Measurements from ENCODE around the gene DLG5.

Gene DLG5

DNA sequence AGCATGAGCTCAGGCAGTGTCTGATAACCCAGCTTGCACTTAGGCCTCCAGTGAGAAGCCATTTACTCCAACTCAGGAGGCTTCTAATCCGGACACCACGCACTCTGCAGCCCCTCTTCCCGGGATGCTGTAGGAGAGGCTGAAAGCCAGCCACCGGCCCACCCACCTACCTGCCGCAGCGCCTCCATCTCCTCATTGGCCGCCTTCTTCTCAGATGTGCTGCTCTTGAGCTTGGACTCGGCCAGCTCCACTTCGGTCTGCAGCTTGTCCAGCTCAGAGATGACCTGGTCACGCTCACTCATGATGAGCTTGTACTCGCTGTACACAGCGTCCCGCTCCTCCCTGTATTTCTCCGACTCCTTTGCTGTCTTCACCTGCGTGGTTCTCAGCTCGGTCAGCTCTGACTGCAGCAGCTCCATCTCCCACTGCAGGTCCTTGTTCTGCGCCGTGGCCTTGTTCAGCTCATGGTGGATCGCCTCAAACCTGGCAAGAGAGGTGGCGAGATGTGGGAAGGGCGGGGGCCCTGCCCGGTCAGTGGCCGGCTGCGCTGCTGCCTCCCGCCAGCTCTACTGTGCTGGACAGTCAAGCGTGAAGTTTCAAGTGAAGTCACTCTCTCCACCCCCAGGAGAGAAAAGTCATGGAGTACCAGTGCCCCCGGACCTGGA lies 84.7 kb downstream of the DLG5 start:
- no peak for DNase-seq

- no peak for DNase-seq
Measured at GRCh38 chr10:77840636-77841035, 85.9 kb downstream of the DLG5 start.

DNA sequence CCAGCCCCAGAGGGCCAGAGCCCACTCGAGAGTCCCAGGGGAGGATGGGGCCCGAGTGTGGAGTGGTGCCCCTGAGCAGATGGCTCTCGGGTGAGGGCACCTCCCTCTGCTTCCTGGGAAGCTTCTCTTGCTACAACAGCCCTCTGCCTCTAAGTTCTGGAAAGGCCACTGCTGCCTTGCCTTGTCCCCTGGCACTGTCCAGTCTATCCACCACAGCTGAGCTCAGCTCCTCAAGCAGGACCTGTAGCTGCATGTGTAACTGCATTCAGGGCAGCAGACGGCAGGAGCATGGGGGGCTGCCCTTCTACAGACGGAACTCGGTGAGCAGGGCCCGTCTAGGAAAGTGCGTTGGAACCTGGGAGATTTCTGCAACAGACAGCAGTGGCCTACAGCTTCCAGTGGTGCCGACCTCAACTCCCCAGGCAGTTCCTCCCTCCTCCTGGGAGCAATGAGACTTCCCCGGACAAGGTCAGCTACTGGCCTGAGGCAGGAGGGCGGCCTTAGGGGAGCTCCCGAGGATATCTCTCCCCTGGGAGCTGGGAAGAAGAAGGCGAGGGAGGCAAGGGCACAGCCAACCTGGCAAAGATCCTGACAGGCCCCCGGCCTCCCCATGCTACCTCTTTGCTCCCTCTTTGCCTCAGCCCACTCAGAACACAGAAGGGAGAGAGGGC lies 88.5 kb downstream of the DLG5 start:
- no peak for DNase-seq

GRCh38 chr10:77837248-77837924 lies 89.2 kb downstream of the DLG5 start:
- DNase-seq, result peak; percentile 69

DNA sequence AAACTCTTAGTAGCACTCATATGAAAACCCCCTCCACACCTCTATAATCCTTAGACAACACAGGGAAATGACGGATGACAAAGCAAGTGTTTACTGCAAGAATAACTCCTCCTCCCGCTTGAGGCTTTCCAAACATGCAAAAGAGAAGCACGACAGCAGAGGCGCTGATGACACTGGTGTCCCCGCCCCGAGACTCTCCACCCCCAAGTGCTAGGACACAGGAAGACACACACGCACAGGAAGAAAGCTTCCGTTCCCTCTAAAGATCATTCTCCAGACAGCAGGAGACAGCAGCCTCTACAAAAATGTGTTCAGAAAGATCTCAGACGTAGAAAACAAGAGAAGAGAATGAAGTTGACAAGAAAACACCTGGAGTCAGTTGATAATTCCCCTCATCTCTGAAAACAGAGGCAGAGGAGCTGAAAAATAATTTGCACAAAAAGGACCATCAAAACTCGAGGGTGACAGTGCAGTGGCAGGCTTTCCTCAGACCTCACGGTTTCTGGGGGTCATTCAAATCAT lies 90.2 kb downstream of the DLG5 start:
- no peak for DNase-seq

DNA sequence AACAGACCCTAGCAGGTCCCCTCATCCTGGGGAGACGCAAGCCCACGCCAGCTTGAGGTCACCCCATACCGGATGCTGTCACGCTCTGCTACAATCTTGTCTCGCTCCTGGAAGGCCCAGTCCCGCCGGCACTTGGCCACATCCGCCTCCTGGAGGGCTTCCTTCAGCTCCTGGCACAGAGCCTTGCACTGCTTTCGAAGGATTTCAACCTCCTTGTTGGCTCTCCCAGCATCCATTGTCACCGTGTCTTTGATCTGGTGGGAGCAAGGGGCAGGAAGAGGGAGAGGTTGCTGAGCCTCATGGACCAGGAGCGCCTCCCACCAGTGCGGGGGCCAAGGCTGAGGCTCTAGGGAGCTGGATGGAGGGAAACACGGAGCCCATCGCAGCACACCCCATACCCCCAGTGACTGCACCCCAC lies 90.9 kb downstream of the DLG5 start:
- DNase-seq, result no peak

GRCh38 chr10:77834943-77835668 lies 91.4 kb downstream of the DLG5 start:
- DNase-seq, result no peak

DNA sequence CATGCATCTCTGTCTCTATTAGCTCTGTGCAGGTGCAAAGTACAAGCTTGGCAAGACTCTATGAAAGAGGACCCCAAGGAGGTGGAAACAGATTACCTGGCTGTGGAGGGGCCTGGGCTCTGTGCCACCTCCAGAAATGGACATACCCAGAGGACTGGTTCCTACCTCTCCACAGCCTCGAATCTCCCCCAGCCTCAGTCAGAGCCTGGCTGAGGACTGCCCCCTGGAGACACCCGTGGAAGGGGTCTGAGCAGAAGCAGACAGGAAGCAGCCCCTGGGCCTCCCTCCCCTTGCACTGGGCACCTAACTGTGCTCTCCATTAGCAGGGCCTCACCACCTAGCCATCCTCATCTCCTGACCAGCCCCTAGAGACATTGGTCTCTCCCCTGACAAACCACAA lies 92.0 kb downstream of the DLG5 start:
- no peak for DNase-seq

GRCh38 chr10:77833792-77834191 lies 92.8 kb downstream of the DLG5 start:
- no peak for DNase-seq

- no peak for DNase-seq
Measured at GRCh38 chr10:77833225-77833624, 93.3 kb downstream of the DLG5 start.

DNA sequence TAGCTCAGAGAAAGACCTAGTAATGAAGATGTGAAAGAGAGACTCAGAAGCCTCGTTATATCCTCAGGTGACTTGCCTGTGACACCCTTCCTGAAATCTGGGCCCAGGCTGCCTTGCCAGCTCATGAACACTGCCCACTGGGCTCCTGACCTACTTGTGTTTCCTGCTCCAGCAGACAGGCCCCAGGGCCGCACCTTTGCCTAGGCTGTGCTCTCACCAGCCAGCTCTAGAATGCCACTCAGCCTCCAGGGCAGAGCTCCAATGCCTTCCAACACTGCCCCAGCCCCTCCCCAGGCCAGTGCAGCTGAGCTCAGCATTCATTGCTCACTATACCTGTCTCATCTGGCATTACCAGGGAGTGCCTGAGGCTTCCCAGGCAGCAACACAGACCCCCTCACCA lies 94.3 kb downstream of the DLG5 start:
- no peak for DNase-seq

- DNase-seq, result no peak
Measured at GRCh38 chr10:77829356-77829755, 97.2 kb downstream of the DLG5 start.

GRCh38 chr10:77828377-77828776 lies 98.2 kb downstream of the DLG5 start:
- no peak for DNase-seq

DNA sequence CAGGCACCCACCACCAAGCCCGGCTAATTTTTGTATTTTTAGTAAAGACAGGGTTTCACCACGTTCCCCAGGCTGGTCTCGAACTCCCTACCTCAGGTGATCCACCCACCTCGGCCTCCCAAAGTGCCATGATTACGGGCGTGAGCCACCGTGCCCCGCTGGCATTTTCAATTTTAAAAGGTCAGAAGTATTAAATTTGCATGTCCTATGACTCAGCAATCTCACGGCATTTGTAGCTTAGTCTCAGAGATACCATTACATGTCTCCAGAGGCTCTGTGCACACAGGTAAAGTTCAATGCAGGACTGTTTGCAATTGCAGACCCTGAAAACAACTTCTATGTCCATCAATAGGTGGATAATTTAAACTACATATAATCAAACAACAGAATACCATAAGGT lies 99.2 kb downstream of the DLG5 start:
- no peak for DNase-seq

DNA sequence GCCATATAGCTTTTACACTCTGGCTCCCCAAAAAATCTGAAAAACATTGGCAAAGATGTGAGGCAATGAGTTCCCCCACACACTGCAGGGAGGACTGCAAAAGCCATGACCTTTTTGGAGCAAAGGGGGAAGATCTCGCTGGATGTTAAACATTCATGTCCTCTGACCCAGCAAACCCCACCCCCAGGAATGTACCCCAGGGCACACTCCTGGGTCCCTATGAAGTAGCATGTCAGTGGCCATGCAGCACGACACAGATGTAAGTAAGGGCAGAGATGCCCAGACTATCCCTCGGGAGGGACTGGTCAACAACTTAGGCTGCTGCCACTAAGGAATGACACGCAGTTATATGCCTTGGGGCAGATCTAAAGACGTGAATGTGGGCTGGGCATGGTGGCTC lies 100.6 kb downstream of the DLG5 start:
- no peak for DNase-seq

GRCh38 chr10:77824908-77825307 lies 101.6 kb downstream of the DLG5 start:
- DNase-seq, result no peak

DNA sequence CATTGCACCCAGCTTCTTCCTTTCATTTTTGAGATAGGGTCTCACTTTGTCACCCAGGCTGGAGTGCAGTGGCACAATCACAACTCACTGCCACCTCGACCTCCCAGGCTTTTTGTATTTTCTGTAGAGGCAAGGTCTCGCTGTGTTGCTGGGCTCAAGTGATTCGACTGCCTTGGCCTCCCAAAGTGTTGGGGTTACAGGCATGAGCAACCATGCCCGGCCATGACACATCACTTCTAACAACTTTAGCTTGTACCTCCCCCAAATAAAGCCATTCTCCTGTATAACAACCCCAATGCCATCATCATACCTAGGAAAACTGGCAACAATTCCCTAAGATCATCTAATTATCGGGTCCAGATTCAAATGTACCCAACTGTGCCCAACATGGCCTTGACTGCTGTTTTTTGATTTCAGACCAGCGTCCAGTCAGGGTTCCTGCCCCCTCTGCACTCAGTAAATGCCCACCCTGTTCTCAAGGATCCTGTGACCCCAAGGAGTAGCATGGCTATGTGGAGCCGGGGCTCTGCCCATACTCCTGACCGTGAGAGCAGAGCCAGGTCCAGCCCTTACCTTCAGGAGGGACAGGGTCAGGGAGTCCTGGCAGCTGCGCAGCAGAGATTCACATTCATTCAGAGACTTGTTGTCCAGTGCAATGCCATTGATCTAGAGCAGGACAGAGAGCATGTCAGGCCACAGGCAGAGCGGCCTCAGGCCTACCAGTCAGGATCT lies 102.6 kb downstream of the DLG5 start:
- DNase-seq, result no peak

GRCh38 chr10:77821551-77821950 lies 105.0 kb downstream of the DLG5 start:
- no peak for DNase-seq

DNA sequence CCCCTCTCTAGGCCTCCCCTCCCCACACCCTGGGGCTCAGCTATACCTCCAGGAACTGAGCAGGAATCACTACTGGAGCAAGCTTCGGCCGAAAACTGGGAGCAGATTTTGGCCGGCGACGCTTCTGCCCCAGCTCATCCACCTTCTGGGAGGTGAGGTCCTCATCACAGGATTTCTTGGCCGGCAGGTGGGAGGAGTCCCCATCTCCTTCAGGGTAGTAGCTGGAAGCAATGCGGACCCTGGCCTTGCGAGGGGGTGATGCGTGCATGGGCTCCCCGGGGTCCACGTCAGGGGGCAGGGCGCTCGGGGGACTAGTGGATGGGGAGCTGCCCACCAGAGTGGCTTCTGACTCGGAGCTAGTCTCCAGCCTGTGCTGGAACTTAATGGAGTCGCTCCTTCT lies 105.5 kb downstream of the DLG5 start:
- DNase-seq, result no peak

GRCh38 chr10:77820349-77820748 lies 106.2 kb downstream of the DLG5 start:
- DNase-seq, result no peak

DNA sequence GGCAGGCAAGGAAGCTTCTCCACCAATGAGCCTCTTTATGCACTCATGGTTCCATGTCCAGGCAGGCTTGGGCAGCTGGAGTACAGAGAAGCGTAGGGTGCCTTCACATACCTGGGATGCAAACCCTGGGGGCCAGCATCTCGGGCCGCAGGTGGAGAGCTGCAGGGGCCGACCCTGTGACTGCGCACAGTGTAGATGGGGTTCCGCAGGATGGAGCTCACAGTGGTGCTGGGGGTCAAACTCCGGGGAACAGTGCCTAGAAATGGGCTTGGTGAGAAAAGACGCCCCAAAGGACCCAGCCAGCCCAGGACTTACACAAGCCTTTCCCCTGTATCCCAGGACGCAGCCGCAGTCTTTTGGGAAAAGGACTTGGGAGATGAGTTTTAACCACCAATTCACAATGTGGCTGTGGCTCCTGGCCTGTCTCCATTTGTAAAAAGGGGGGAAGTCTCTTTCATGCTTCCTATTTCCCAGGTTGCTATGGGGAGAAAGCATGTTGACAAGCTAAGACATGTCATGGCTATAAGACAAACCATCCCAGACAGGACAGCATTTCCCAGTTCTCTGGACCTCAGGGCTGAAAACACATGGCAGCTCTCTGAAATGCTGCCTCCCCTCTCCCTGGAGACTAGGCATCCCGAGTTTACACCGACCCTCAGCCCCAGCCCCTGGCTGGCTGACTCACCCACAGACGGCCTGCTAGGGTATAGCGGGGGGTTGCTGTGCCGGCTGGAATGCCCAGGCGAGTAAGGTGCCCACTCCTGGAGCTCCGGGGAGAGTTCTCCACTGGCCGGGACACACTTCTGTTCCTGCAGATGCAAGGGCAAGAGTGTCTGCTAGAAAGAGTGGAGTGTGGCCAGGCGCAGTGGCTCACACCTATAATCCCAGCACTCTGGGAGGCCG lies 107.1 kb downstream of the DLG5 start:
- no peak for DNase-seq

- no peak for DNase-seq
Measured at GRCh38 chr10:77818378-77818777, 108.2 kb downstream of the DLG5 start.

All from NCI-H69 (cell line).